Panc1 (cell line): Measurements from ENCODE around the gene HTR3C. TPM values are rescaled to one million over a fixed set of nuclear protein-coding genes. Genes with fewer than 3 reads are reported as not detected.
"Not testable (repeated sequence)": the region's sequence is repeated elsewhere in the genome, so short reads cannot be mapped to it uniquely, and the experiment has no call there.

Experiments
- ATAC-seq: fragments of 200-7000 bp; cut with Tn5 transposase; 2 replicates; pipeline ENCODE4 v1.9.1; 2020; ENCODE audit warnings: mild to moderate bottlenecking, moderate library complexity
- BruUV-seq: library from RNA; stranded (reverse); fragments of 400-500 nt; replicated peaks from 2 replicates; lab custom pipeline; 2021; lab: Mats Ljungman, UMichigan
- CTCF ChIA-PET: fragments of 300-600 bp; sonication (Branson Sonifier 250); formaldehyde crosslinking; loops from one replicate; lab custom pipeline; 2022; ENCODE audit warnings: antibody characterized with exemption; lab: Charles Lee
- POLR2A ChIA-PET: fragments of 300-600 bp; sonication (Branson Sonifier 250); formaldehyde crosslinking; loops from one replicate; lab custom pipeline; 2022; ENCODE audit warnings: antibody characterized with exemption; lab: Charles Lee
- DNase-seq: peaks from one replicate; pipeline ENCODE4 v3.0.0-alpha.2; 2010; ENCODE audit warnings: low read depth, low spot score
- H3K27ac ChIP-seq: 2 replicates; pipeline ENCODE4 v1.5.1; 2011; ENCODE audit warnings: mild to moderate bottlenecking, low read length, inconsistent platforms
- H3K27me3 ChIP-seq: fragments of 200-500 bp; sonication (Bioruptor generic); 2 replicates; pipeline ENCODE4 v1.6.0; 2014; ENCODE audit warnings: low read length, inconsistent platforms; ENCODE audit not compliant: control insufficient read depth, insufficient read depth
- H3K36me3 ChIP-seq: fragments of 200-500 bp; sonication (Bioruptor generic); 2 replicates; pipeline ENCODE4 v1.5.1; 2014; ENCODE audit warnings: inconsistent platforms, mild to moderate bottlenecking, low read length, moderate library complexity; ENCODE audit not compliant: control insufficient read depth, insufficient read depth
- H3K4me1 ChIP-seq: 2 replicates; pipeline ENCODE4 v1.5.1; 2011; ENCODE audit warnings: inconsistent platforms, mild to moderate bottlenecking, low read length, moderate library complexity; ENCODE audit not compliant: control insufficient read depth, insufficient read depth
- H3K4me3 ChIP-seq, 2 experiments: 2 replicates each; pipeline ENCODE4 v1.5.1; 2011 to 2012; ENCODE audit warnings: low read depth in 2 of 2, low read length in 2 of 2, mild to moderate bottlenecking in 2 of 2, inconsistent platforms in 1 of 2, moderate library complexity in 1 of 2
- H3K9me3 ChIP-seq: fragments of 200-500 bp; sonication (Bioruptor generic); 2 replicates; pipeline ENCODE4 v1.5.1; 2014; ENCODE audit warnings: low read depth, mild to moderate bottlenecking, inconsistent platforms, low read length, moderate library complexity; ENCODE audit not compliant: control insufficient read depth, insufficient read depth
- CTCF ChIP-seq: fragments of 450-650 bp; IDR thresholded peaks from 2 replicates; pipeline ENCODE4 v1.5.1; 2017; ENCODE audit warnings: mild to moderate bottlenecking
- POLR2AphosphoS5 ChIP-seq: IDR thresholded peaks from 2 replicates; pipeline ENCODE4 v1.6.1; 2012; ENCODE audit warnings: mild to moderate bottlenecking, low read depth, low read length, moderate library complexity
- REST ChIP-seq, 2 experiments: IDR thresholded peaks; 2 replicates each; pipeline ENCODE4 v1.6.1; 2011 to 2012; ENCODE audit warnings: low read depth in 2 of 2, control low read depth in 1 of 2, low read length in 1 of 2, mild to moderate bottlenecking in 1 of 2, moderate library complexity in 1 of 2; ENCODE audit not compliant: insufficient read depth in 1 of 2
- SIN3A ChIP-seq: IDR thresholded peaks from 2 replicates; pipeline ENCODE4 v1.6.1; 2012; ENCODE audit warnings: low read depth, mild to moderate bottlenecking, low read length, moderate library complexity, borderline replicate concordance; ENCODE audit not compliant: insufficient read depth
- TCF7L2 ChIP-seq: IDR thresholded peaks from 2 replicates; pipeline ENCODE4 v1.6.1; 2011; ENCODE audit warnings: mild to moderate bottlenecking, low read depth, low read length, inconsistent platforms
- in situ Hi-C: cut with HindIII; loops from 2 replicates; pipeline ENCODE4 v1.10.0; 2016; ENCODE audit warnings: low sequenced_read_pairs, low pct_unique_long_range_greater_than_20kb
- intact Hi-C: fragments of 100-400 bp; cut with micrococcal nuclease; formaldehyde crosslinking; loops from one replicate; pipeline ENCODE4 v1.10.0; 2022; ENCODE audit not compliant: unreplicated experiment
- total RNA-seq: library from RNA; stranded (reverse); gene quantifications from one replicate; pipeline ENCODE4 v1.2.1, GENCODE V29; 2021; ENCODE audit not compliant: unreplicated experiment

HTR3C gene
- total RNA-seq, 1 experiment from 2014 or later, result not detected

GRCh38 chr3:184031187-184031792, 21.6 kb upstream of the HTR3C start, which contains the start of gene HTR3D:
TSS of gene HTR3D (plus strand) at chr3:184031742. CDS start at chr3:184031742, 0 bp downstream.
- ATAC-seq (no peak), DNase-seq (no peak)
- ChIA-PET POLR2A (no interaction called here), CTCF (no interaction called here)
- no peak within 1 kb of the TSS for H3K27ac ChIP-seq
- H3K36me3 ChIP-seq, result no peaks in the 10 kb centered on the region
- H3K9me3 ChIP-seq, result no peaks in the 10 kb centered on the region
- TF ChIP-seq TCF7L2, result no peak
- TF ChIP-seq REST (IDR thresholded peaks at IDR 0.05; ENCODE audit: insufficient read depth in 1 of 2, low read depth in 2 of 2, low read length in 1 of 2), result no peak
- no peak for TF ChIP-seq POLR2AphosphoS5
- TF ChIP-seq CTCF, result no peak
- no peak for TF ChIP-seq SIN3A
- H3K27me3 ChIP-seq, result peaks cover 9% of the 10 kb centered on the region; the same call in 1 of the 2 replicates
- H3K4me1 ChIP-seq, result no peaks in the 10 kb centered on the region
- in situ Hi-C loops (no loop called here), intact Hi-C loops (no loop called here)
- no peak within 1 kb of the TSS for H3K4me3 ChIP-seq
- BruUV-seq, result no TSS peak

GRCh38 chr3:184037816-184038215, 15.0 kb upstream of the HTR3C start:
- DNase-seq (no peak), ATAC-seq (no peak)
- Histone ChIP-seq H3K4me1 (no peaks in the 10 kb centered on the region), H3K36me3 (no peaks in the 10 kb centered on the region), H3K4me3 (no peak overlapping the region), H3K9me3 (no peaks in the 10 kb centered on the region), H3K27me3 (peaks cover 7% of the 10 kb centered on the region; the same call in 1 of the 2 replicates), H3K27ac (no peak overlapping the region)
- intact Hi-C loops, result no loop called here
- in situ Hi-C loops, result no loop called here
- no peak for TF ChIP-seq SIN3A
- no peak for TF ChIP-seq POLR2AphosphoS5
- TF ChIP-seq REST (IDR thresholded peaks at IDR 0.05; ENCODE audit: insufficient read depth in 1 of 2, low read depth in 2 of 2, low read length in 1 of 2), result no peak
- no peak for TF ChIP-seq TCF7L2
- no peak for TF ChIP-seq CTCF
- BruUV-seq, result no TSS peak
- ChIA-PET POLR2A (no interaction called here), CTCF (no interaction called here)

GRCh38 chr3:184038307-184038706, 14.5 kb upstream of the HTR3C start:
- CTCF ChIA-PET, H3K27me3 ChIP-seq, H3K9me3 ChIP-seq, H3K4me1 ChIP-seq, H3K36me3 ChIP-seq, POLR2A ChIA-PET, BruUV-seq, H3K4me3 ChIP-seq, in situ Hi-C loops, DNase-seq, intact Hi-C loops, H3K27ac ChIP-seq, ATAC-seq: not testable (repeated sequence)
